WTC11 (cell line): ENCODE measurements around the gene FXYD6. TPM values are rescaled to one million over a fixed set of nuclear protein-coding genes. Genes with fewer than 3 reads are reported as not detected.

Experiments used
- ATAC-seq: fragments of 200-7000 bp; cut with Tn5 transposase; 2 replicates; pipeline ENCODE4 v1.10.0; 2021; ENCODE audit warnings: mild to moderate bottlenecking, moderate library complexity
- CTCF ChIA-PET: fragments of 300-600 bp; sonication (Branson Sonifier 250); formaldehyde crosslinking; loops from one replicate; lab custom pipeline; 2021; ENCODE audit warnings: antibody characterized with exemption; lab: Charles Lee
- POLR2A ChIA-PET: fragments of 350-600 bp; sonication (Branson Sonifier 250); formaldehyde crosslinking; loops from one replicate; lab custom pipeline; 2021; ENCODE audit warnings: antibody characterized with exemption; lab: Charles Lee
- DNase-seq: peaks from one replicate; pipeline ENCODE4 v3.0.0; 2021; ENCODE audit warnings: low spot score
- H3K27ac Mint-ChIP-seq: 2 replicates; pipeline ENCODE4 v1.8.0; 2021; ENCODE audit warnings: mixed read lengths
- H3K27me3 Mint-ChIP-seq: 2 replicates; pipeline ENCODE4 v1.8.0; 2021; ENCODE audit warnings: low read depth, mild to moderate bottlenecking, moderate library complexity, mixed read lengths
- H3K36me3 Mint-ChIP-seq: 2 replicates; pipeline ENCODE4 v1.8.0; 2021; ENCODE audit warnings: mixed read lengths
- H3K4me1 Mint-ChIP-seq: 2 replicates; pipeline ENCODE4 v1.8.0; 2022; ENCODE audit warnings: mixed read lengths
- H3K4me3 Mint-ChIP-seq: 2 replicates; pipeline ENCODE4 v1.8.0; 2021; ENCODE audit warnings: mild to moderate bottlenecking, moderate library complexity, mixed read lengths
- H3K9me3 Mint-ChIP-seq: 2 replicates; pipeline ENCODE4 v1.8.0; 2021; ENCODE audit warnings: mixed read lengths
- ARID4B ChIP-seq: sonication (generic); formaldehyde crosslinking; IDR thresholded peaks from 2 replicates; pipeline ENCODE4 v1.8.0; 2023; ENCODE audit warnings: missing genetic modification reagents, mild to moderate bottlenecking, borderline replicate concordance
- CREB1 ChIP-seq: sonication (generic); formaldehyde crosslinking; IDR thresholded peaks from 2 replicates; pipeline ENCODE4 v1.8.0; 2023; ENCODE audit warnings: mild to moderate bottlenecking, missing genetic modification reagents
- FOXK1 ChIP-seq: sonication (generic); formaldehyde crosslinking; IDR thresholded peaks from 2 replicates; pipeline ENCODE4 v1.8.0; 2022; ENCODE audit warnings: mild to moderate bottlenecking, moderate library complexity, missing genetic modification reagents
- HMGXB4 ChIP-seq: sonication (generic); formaldehyde crosslinking; IDR thresholded peaks from 2 replicates; pipeline ENCODE4 v1.8.1; 2023; ENCODE audit warnings: mild to moderate bottlenecking, moderate library complexity, missing genetic modification reagents
- KAT7 ChIP-seq: sonication (generic); formaldehyde crosslinking; IDR thresholded peaks from 2 replicates; pipeline ENCODE4 v1.8.1; 2023; ENCODE audit warnings: missing genetic modification reagents, mild to moderate bottlenecking, borderline replicate concordance
- MXD4 ChIP-seq: fragments of 250-450 bp; sonication (Bioruptor Pico); IDR thresholded peaks from 2 replicates; pipeline ENCODE4 v1.8.0; 2021; ENCODE audit warnings: mild to moderate bottlenecking, moderate library complexity, borderline replicate concordance
- PRDM15 ChIP-seq: sonication (generic); formaldehyde crosslinking; IDR thresholded peaks from 2 replicates; pipeline ENCODE4 v1.8.0; 2022; ENCODE audit warnings: missing genetic modification reagents
- PRRX2 ChIP-seq: fragments of 250-450 bp; sonication (Bioruptor Pico); IDR thresholded peaks from 2 replicates; pipeline ENCODE4 v1.8.0; 2021; ENCODE audit warnings: mild to moderate bottlenecking
- SMAD3 ChIP-seq: sonication (generic); formaldehyde crosslinking; IDR thresholded peaks from 2 replicates; pipeline ENCODE4 v1.8.0; 2022; ENCODE audit warnings: missing genetic modification reagents, mild to moderate bottlenecking, borderline replicate concordance
- TEAD1 ChIP-seq: sonication (generic); formaldehyde crosslinking; IDR thresholded peaks from 2 replicates; pipeline ENCODE4 v1.8.0; 2022; ENCODE audit warnings: mild to moderate bottlenecking, missing genetic modification reagents
- total RNA-seq: library from RNA; stranded (reverse); gene quantifications from 3 replicates; pipeline ENCODE4 v1.2.3, GENCODE V29; 2021
- TF ChIP-seq, protein P1 (sequence below): sonication (generic); formaldehyde crosslinking; IDR thresholded peaks from 2 replicates; pipeline ENCODE4 v1.8.0; 2022; ENCODE audit warnings: mild to moderate bottlenecking, missing genetic modification reagents
- TF ChIP-seq, protein P2 (sequence below): sonication (generic); formaldehyde crosslinking; conservative IDR thresholded peaks from 2 replicates; pipeline ENCODE4 v1.8.1; 2022; ENCODE audit warnings: mild to moderate bottlenecking, missing genetic modification reagents
- TF ChIP-seq, protein P3 (sequence below): fragments of 200-600 bp; IDR thresholded peaks from 2 replicates; pipeline ENCODE4 v1.8.0; 2022; ENCODE audit warnings: antibody characterized with exemption
- TF ChIP-seq, protein P4 (sequence below): fragments of 250-450 bp; sonication (Bioruptor Pico); IDR thresholded peaks from 2 replicates; pipeline ENCODE4 v1.8.0; 2021; ENCODE audit warnings: mild to moderate bottlenecking
- TF ChIP-seq, protein P5 (sequence below): sonication (generic); formaldehyde crosslinking; IDR thresholded peaks from 2 replicates; pipeline ENCODE4 v1.8.1; 2022; ENCODE audit warnings: missing genetic modification reagents, borderline replicate concordance
- TF ChIP-seq, protein P6 (sequence below): sonication (generic); formaldehyde crosslinking; IDR thresholded peaks from 2 replicates; pipeline ENCODE4 v1.8.1; 2023; ENCODE audit warnings: mild to moderate bottlenecking, missing genetic modification reagents, borderline replicate concordance

The FXYD6 gene
- total RNA-seq, 1 experiment from 2014 or later, result 26.2 TPM

- Mint-ChIP-seq H3K36me3 (no peaks in the 10 kb centered on the region), H3K27ac (no peak overlapping the region), H3K9me3 (no peaks in the 10 kb centered on the region), H3K27me3 (peaks cover 29% of the 10 kb centered on the region), H3K4me3 (no peak overlapping the region), H3K4me1 (peaks cover 16% of the 10 kb centered on the region)
- POLR2A ChIA-PET, result no interaction called here
- DNase-seq (no peak), ATAC-seq (no peak)
- CTCF ChIA-PET, result interaction anchor here (1.0 to 1.7 kb wide), 3 partner anchors 27 to 364 kb away, joined by 3 to 5 read pairs (median 4); no protein-coding TSS in a partner anchor
- TF ChIP-seq, protein P1, sequence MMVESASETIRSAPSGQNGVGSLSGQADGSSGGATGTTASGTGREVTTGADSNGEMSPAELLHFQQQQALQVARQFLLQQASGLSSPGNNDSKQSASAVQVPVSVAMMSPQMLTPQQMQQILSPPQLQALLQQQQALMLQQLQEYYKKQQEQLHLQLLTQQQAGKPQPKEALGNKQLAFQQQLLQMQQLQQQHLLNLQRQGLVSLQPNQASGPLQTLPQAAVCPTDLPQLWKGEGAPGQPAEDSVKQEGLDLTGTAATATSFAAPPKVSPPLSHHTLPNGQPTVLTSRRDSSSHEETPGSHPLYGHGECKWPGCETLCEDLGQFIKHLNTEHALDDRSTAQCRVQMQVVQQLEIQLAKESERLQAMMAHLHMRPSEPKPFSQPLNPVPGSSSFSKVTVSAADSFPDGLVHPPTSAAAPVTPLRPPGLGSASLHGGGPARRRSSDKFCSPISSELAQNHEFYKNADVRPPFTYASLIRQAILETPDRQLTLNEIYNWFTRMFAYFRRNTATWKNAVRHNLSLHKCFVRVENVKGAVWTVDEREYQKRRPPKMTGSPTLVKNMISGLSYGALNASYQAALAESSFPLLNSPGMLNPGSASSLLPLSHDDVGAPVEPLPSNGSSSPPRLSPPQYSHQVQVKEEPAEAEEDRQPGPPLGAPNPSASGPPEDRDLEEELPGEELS (CRISPR knock-in tag), result no peak
- TF ChIP-seq ARID4B, result no peak
- no peak for TF ChIP-seq KAT7 (CRISPR knock-in tag)
- TF ChIP-seq HMGXB4 (CRISPR knock-in tag), result no peak
- TF ChIP-seq CREB1 (CRISPR knock-in tag), result no peak
- TF ChIP-seq SMAD3 (CRISPR knock-in tag), result no peak
- TF ChIP-seq TEAD1 (CRISPR knock-in tag), result no peak
- TF ChIP-seq, protein P2, sequence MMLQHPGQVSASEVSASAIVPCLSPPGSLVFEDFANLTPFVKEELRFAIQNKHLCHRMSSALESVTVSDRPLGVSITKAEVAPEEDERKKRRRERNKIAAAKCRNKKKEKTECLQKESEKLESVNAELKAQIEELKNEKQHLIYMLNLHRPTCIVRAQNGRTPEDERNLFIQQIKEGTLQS, result no peak
- TF ChIP-seq MXD4, result no peak
- TF ChIP-seq, protein P3, sequence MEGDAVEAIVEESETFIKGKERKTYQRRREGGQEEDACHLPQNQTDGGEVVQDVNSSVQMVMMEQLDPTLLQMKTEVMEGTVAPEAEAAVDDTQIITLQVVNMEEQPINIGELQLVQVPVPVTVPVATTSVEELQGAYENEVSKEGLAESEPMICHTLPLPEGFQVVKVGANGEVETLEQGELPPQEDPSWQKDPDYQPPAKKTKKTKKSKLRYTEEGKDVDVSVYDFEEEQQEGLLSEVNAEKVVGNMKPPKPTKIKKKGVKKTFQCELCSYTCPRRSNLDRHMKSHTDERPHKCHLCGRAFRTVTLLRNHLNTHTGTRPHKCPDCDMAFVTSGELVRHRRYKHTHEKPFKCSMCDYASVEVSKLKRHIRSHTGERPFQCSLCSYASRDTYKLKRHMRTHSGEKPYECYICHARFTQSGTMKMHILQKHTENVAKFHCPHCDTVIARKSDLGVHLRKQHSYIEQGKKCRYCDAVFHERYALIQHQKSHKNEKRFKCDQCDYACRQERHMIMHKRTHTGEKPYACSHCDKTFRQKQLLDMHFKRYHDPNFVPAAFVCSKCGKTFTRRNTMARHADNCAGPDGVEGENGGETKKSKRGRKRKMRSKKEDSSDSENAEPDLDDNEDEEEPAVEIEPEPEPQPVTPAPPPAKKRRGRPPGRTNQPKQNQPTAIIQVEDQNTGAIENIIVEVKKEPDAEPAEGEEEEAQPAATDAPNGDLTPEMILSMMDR, result no peak
- no peak for TF ChIP-seq PRDM15 (CRISPR knock-in tag)
- TF ChIP-seq, protein P4, sequence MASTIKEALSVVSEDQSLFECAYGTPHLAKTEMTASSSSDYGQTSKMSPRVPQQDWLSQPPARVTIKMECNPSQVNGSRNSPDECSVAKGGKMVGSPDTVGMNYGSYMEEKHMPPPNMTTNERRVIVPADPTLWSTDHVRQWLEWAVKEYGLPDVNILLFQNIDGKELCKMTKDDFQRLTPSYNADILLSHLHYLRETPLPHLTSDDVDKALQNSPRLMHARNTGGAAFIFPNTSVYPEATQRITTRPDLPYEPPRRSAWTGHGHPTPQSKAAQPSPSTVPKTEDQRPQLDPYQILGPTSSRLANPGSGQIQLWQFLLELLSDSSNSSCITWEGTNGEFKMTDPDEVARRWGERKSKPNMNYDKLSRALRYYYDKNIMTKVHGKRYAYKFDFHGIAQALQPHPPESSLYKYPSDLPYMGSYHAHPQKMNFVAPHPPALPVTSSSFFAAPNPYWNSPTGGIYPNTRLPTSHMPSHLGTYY (CRISPR knock-in tag), result no peak
- TF ChIP-seq, protein P5, sequence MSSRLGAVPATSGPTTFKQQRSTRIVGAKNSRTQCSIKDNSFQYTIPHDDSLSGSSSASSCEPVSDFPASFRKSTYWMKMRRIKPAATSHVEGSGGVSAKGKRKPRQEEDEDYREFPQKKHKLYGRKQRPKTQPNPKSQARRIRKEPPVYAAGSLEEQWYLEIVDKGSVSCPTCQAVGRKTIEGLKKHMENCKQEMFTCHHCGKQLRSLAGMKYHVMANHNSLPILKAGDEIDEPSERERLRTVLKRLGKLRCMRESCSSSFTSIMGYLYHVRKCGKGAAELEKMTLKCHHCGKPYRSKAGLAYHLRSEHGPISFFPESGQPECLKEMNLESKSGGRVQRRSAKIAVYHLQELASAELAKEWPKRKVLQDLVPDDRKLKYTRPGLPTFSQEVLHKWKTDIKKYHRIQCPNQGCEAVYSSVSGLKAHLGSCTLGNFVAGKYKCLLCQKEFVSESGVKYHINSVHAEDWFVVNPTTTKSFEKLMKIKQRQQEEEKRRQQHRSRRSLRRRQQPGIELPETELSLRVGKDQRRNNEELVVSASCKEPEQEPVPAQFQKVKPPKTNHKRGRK, result no peak
- TF ChIP-seq, protein P6, sequence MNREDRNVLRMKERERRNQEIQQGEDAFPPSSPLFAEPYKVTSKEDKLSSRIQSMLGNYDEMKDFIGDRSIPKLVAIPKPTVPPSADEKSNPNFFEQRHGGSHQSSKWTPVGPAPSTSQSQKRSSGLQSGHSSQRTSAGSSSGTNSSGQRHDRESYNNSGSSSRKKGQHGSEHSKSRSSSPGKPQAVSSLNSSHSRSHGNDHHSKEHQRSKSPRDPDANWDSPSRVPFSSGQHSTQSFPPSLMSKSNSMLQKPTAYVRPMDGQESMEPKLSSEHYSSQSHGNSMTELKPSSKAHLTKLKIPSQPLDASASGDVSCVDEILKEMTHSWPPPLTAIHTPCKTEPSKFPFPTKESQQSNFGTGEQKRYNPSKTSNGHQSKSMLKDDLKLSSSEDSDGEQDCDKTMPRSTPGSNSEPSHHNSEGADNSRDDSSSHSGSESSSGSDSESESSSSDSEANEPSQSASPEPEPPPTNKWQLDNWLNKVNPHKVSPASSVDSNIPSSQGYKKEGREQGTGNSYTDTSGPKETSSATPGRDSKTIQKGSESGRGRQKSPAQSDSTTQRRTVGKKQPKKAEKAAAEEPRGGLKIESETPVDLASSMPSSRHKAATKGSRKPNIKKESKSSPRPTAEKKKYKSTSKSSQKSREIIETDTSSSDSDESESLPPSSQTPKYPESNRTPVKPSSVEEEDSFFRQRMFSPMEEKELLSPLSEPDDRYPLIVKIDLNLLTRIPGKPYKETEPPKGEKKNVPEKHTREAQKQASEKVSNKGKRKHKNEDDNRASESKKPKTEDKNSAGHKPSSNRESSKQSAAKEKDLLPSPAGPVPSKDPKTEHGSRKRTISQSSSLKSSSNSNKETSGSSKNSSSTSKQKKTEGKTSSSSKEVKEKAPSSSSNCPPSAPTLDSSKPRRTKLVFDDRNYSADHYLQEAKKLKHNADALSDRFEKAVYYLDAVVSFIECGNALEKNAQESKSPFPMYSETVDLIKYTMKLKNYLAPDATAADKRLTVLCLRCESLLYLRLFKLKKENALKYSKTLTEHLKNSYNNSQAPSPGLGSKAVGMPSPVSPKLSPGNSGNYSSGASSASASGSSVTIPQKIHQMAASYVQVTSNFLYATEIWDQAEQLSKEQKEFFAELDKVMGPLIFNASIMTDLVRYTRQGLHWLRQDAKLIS, result no peak
- no peak for TF ChIP-seq FOXK1 (CRISPR knock-in tag)
- no peak for TF ChIP-seq PRRX2
Observed at GRCh38 chr11:117790279-117790678, 86.2 kb downstream of the FXYD6 start.
